ENCODE results near the gene PRPF19.

- TF ChIP-seq CTCF (optimal IDR thresholded peaks at IDR 0.05 in 1 of 3, IDR thresholded peaks at IDR 0.05 in 1 of 3, conservative IDR thresholded peaks at IDR 0.05 in 1 of 3; ENCODE audit: extremely low read depth in 1 of 3, insufficient read depth in 2 of 3, low read length in 3 of 3) (no peak), EZH2 (IDR thresholded peaks at IDR 0.05; ENCODE audit: low read length) (no peak)
Measured at GRCh38 chr11:60845338-60845737, 61.0 kb downstream of the PRPF19 start.
